PC-9 (cell line): ENCODE results near the gene GSDME.

Experiments
- CTCF ChIP-seq: fragments of 200-600 bp; sonication (generic); conservative IDR thresholded peaks from 2 replicates; pipeline ENCODE4 v1.6.1; 2017; ENCODE audit warnings: mixed run types, antibody characterized with exemption, mild to moderate bottlenecking, moderate library complexity
- EZH2 ChIP-seq: fragments of 200-600 bp; sonication (generic); IDR thresholded peaks from 2 replicates; pipeline ENCODE4 v1.8.0; 2017; ENCODE audit warnings: antibody characterized with exemption, low read depth

GRCh38 chr7:24701261-24702235 lies 55.7 kb downstream of the GSDME start:
- TF ChIP-seq EZH2 (no peak), CTCF (no peak)
